K562 (cell line): Measurements from ENCODE around the gene TCF3.

Source experiments
- TF ChIP-seq, protein P1 (sequence below): sonication (generic); formaldehyde crosslinking; IDR thresholded peaks from 2 replicates; pipeline ENCODE4 v1.8.1; 2022; ENCODE audit warnings: missing genetic modification reagents
- TF ChIP-seq, protein P2 (sequence below): sonication (generic); formaldehyde crosslinking; IDR thresholded peaks from 2 replicates; pipeline ENCODE4 v1.9.0; 2022; ENCODE audit warnings: mild to moderate bottlenecking, missing genetic modification reagents

DNA sequence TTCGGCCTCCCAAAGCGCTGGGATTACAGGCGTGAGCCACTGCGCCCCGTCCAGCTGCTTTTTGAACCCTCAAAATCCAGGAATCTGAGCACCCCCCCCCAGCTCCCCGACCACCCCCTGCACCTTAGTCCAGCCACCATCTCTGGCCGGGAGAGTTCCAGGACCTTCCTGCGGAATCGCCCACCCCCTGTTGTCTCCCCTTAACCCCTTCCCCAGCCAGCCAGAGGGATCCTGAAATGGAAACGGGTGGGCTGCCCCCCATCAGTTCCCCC, 59.0 kb downstream of the TCF3 start:
- TF ChIP-seq, protein P1, sequence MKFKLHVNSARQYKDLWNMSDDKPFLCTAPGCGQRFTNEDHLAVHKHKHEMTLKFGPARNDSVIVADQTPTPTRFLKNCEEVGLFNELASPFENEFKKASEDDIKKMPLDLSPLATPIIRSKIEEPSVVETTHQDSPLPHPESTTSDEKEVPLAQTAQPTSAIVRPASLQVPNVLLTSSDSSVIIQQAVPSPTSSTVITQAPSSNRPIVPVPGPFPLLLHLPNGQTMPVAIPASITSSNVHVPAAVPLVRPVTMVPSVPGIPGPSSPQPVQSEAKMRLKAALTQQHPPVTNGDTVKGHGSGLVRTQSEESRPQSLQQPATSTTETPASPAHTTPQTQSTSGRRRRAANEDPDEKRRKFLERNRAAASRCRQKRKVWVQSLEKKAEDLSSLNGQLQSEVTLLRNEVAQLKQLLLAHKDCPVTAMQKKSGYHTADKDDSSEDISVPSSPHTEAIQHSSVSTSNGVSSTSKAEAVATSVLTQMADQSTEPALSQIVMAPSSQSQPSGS: no peak
- TF ChIP-seq, protein P2, sequence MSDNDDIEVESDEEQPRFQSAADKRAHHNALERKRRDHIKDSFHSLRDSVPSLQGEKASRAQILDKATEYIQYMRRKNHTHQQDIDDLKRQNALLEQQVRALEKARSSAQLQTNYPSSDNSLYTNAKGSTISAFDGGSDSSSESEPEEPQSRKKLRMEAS: no peak
